HCT116 (cell line): ENCODE data around the gene ADD3.

ENCODE experiments used
- ELF1 ChIP-seq: IDR thresholded peaks from 2 replicates; pipeline ENCODE4 v1.6.1; 2012; ENCODE audit warnings: low read depth, borderline replicate concordance
- EZH2phosphoT487 ChIP-seq: fragments of 200-600 bp; IDR thresholded peaks from 2 replicates; pipeline ENCODE4 v1.6.1; 2018; ENCODE audit warnings: antibody characterized with exemption, borderline replicate concordance
- JUND ChIP-seq: IDR thresholded peaks from 2 replicates; pipeline ENCODE4 v1.6.1; 2012
- POLR2A ChIP-seq: IDR thresholded peaks from 2 replicates; pipeline ENCODE4 v1.7.0; 2011; ENCODE audit warnings: borderline replicate concordance; ENCODE audit not compliant: insufficient read depth, insufficient read length; ENCODE audit errors: extremely low read depth
- SIN3A ChIP-seq: IDR thresholded peaks from 2 replicates; pipeline ENCODE4 v1.6.1; 2012; ENCODE audit warnings: low read depth
- TF ChIP-seq, protein P1 (sequence below), 3 experiments: fragments of 200-600 bp in 1 of 3; sonication (generic) in 1 of 3; IDR thresholded peaks in 2 of 3; conservative IDR thresholded peaks in 1 of 3; 2 replicates each; pipeline ENCODE4 v1.5.1; 2012 to 2017; ENCODE audit warnings: low read depth in 2 of 3, low read length in 2 of 3, antibody characterized with exemption in 1 of 3, borderline replicate concordance in 1 of 3, control low read depth in 1 of 3, mild to moderate bottlenecking in 1 of 3, mixed read lengths in 1 of 3, mixed run types in 1 of 3, moderate library complexity in 1 of 3; ENCODE audit not compliant: insufficient read depth in 1 of 3
- TF ChIP-seq, protein P2 (sequence below): IDR thresholded peaks from 2 replicates; pipeline ENCODE4 v1.6.1; 2011; ENCODE audit warnings: mild to moderate bottlenecking, low read length, moderate library complexity; ENCODE audit not compliant: insufficient replicate concordance; ENCODE audit errors: extremely low read depth

DNA sequence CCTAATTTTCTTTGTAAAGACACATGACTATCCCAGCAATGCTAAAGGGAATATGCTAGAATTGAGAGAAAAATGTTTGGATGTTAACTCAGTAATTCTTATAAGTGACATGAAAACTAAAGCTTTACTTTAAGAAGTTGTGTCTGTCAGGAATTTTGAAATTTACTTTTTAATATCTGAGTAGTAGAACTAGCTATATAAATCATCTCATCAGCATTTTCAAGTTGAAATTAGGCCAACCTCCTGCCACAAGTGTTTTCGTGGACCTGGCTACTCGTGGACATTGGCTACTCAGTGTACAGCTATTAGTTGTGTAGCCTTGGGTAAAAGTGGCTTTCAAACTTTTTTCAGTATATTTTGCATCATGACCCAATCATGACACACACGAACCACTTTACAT is 70.5 kb downstream of the ADD3 start:
- TF ChIP-seq SIN3A, result no peak
- TF ChIP-seq JUND, result no peak
- no peak for TF ChIP-seq EZH2phosphoT487
- TF ChIP-seq, protein P1, sequence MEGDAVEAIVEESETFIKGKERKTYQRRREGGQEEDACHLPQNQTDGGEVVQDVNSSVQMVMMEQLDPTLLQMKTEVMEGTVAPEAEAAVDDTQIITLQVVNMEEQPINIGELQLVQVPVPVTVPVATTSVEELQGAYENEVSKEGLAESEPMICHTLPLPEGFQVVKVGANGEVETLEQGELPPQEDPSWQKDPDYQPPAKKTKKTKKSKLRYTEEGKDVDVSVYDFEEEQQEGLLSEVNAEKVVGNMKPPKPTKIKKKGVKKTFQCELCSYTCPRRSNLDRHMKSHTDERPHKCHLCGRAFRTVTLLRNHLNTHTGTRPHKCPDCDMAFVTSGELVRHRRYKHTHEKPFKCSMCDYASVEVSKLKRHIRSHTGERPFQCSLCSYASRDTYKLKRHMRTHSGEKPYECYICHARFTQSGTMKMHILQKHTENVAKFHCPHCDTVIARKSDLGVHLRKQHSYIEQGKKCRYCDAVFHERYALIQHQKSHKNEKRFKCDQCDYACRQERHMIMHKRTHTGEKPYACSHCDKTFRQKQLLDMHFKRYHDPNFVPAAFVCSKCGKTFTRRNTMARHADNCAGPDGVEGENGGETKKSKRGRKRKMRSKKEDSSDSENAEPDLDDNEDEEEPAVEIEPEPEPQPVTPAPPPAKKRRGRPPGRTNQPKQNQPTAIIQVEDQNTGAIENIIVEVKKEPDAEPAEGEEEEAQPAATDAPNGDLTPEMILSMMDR (IDR thresholded peaks at IDR 0.05 in 2 of 3, conservative IDR thresholded peaks at IDR 0.05 in 1 of 3; ENCODE audit: borderline replicate concordance in 1 of 3, insufficient read depth in 1 of 3, low read depth in 2 of 3, low read length in 2 of 3), result no peak
- TF ChIP-seq POLR2A, result no peak
- TF ChIP-seq, protein P2, sequence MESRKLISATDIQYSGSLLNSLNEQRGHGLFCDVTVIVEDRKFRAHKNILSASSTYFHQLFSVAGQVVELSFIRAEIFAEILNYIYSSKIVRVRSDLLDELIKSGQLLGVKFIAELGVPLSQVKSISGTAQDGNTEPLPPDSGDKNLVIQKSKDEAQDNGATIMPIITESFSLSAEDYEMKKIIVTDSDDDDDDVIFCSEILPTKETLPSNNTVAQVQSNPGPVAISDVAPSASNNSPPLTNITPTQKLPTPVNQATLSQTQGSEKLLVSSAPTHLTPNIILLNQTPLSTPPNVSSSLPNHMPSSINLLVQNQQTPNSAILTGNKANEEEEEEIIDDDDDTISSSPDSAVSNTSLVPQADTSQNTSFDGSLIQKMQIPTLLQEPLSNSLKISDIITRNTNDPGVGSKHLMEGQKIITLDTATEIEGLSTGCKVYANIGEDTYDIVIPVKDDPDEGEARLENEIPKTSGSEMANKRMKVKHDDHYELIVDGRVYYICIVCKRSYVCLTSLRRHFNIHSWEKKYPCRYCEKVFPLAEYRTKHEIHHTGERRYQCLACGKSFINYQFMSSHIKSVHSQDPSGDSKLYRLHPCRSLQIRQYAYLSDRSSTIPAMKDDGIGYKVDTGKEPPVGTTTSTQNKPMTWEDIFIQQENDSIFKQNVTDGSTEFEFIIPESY, result no peak
- no peak for TF ChIP-seq ELF1
